Measurements from ENCODE around the gene GGN. TPM values are rescaled to one million over a fixed set of nuclear protein-coding genes. Genes with fewer than 3 reads are reported as not detected.

GGN gene
- total and polyA plus RNA-seq, 9 of the 15 experiments (the other 6 are each of a cell fraction or from before 2014, with no cell fraction given): 0.15 to 0.33 TPM; not detected in 7

DNA sequence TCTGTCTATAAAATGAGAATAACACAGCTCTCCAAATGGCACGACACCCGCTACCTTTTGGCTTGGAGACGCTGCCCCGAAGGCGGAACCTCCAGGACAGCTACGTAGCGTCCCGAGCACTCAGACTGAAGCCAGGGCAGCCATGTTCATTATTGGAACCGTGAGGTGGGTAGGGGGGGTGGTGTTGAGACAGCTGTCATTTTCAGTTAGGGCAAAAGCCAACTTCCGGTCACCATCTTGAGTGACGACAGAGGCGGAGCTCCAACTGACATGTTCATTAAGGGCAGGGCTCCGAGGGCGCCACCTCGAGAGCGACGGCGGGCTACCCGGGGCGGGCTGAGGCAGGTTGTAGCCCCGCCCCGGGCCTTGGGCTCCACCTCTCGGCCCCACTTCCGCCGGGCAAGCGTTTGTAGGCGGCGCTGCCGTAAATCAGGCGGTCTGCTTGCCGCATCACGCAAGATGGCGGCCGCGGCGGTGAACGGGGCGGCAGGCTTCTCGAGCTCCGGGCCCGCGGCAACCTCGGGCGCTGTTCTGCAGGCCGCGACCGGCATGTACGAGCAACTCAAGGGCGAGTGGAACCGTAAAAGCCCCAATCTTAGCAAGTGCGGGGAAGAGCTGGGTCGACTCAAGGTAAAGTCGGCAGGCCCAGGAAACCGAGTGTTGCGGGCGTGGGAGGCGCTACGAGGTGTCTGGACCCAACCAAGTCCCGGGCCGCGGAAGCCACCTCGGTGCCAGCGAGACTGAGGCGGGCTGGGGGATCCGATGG is 13.3 kb downstream of the GGN start, which contains the start of gene PSMD8 (continued):
- TF ChIP-seq, protein P1, sequence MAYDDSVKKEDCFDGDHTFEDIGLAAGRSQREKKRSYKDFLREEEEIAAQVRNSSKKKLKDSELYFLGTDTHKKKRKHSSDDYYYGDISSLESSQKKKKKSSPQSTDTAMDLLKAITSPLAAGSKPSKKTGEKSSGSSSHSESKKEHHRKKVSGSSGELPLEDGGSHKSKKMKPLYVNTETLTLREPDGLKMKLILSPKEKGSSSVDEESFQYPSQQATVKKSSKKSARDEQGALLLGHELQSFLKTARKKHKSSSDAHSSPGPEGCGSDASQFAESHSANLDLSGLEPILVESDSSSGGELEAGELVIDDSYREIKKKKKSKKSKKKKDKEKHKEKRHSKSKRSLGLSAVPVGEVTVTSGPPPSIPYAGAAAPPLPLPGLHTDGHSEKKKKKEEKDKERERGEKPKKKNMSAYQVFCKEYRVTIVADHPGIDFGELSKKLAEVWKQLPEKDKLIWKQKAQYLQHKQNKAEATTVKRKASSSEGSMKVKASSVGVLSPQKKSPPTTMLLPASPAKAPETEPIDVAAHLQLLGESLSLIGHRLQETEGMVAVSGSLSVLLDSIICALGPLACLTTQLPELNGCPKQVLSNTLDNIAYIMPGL (CRISPR knock-in tag; IDR thresholded peaks at IDR 0.05): peak; percentile 72; the same call in 1 of the 2 replicates
- TF ChIP-seq, protein P2, sequence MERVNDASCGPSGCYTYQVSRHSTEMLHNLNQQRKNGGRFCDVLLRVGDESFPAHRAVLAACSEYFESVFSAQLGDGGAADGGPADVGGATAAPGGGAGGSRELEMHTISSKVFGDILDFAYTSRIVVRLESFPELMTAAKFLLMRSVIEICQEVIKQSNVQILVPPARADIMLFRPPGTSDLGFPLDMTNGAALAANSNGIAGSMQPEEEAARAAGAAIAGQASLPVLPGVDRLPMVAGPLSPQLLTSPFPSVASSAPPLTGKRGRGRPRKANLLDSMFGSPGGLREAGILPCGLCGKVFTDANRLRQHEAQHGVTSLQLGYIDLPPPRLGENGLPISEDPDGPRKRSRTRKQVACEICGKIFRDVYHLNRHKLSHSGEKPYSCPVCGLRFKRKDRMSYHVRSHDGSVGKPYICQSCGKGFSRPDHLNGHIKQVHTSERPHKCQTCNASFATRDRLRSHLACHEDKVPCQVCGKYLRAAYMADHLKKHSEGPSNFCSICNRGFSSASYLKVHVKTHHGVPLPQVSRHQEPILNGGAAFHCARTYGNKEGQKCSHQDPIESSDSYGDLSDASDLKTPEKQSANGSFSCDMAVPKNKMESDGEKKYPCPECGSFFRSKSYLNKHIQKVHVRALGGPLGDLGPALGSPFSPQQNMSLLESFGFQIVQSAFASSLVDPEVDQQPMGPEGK (CRISPR knock-in tag; IDR thresholded peaks at IDR 0.05; ENCODE audit: borderline replicate concordance): no peak
- TF ChIP-seq GABPB2 (CRISPR knock-in tag; conservative IDR thresholded peaks at IDR 0.05) (no peak), SRSF9 (IDR thresholded peaks at IDR 0.05; ENCODE audit: borderline replicate concordance, low read depth, low read length) (no peak), CEBPB (tag; IDR thresholded peaks at IDR 0.05) (no peak), POLR3G (IDR thresholded peaks at IDR 0.05; ENCODE audit: extremely low read depth, insufficient read length, insufficient replicate concordance) (no peak), ZNF79 (CRISPR knock-in tag; IDR thresholded peaks at IDR 0.05; ENCODE audit: low read depth) (no peak), MYBL2 (IDR thresholded peaks at IDR 0.05; ENCODE audit: low read depth) (no peak; the same call in 1 of the 2 replicates), MYBL2 (CRISPR knock-in tag; IDR thresholded peaks at IDR 0.05; ENCODE audit: borderline replicate concordance) (no peak), CHD2 (IDR thresholded peaks at IDR 0.05; ENCODE audit: low read depth, low read length) (no peak), ZNF24 (IDR thresholded peaks at IDR 0.05) (0 out of 2 replicates have a peak, but pooled peaks have one; percentile 23), E2F3 (CRISPR knock-in tag; IDR thresholded peaks at IDR 0.05) (no peak), FOXK2 (conservative IDR thresholded peaks at IDR 0.05 in 1 of 2, IDR thresholded peaks at IDR 0.05 in 1 of 2; ENCODE audit: low read depth in 2 of 2) (peak; percentile 35 to 76; a peak in 3 of 4 replicates), ZSCAN32 (CRISPR knock-in tag; IDR thresholded peaks at IDR 0.05) (no peak), CTBP1 (IDR thresholded peaks at IDR 0.05; ENCODE audit: borderline replicate concordance) (peak; percentile 86; the same call in 1 of the 2 replicates), SIN3A (IDR thresholded peaks at IDR 0.05; ENCODE audit: borderline replicate concordance in 2 of 2, control insufficient read depth in 1 of 2, low read depth in 2 of 2, low read length in 2 of 2) (no peak), PML (IDR thresholded peaks at IDR 0.05; ENCODE audit: low read length) (peak; percentile 81; the same call in 1 of the 2 replicates), ATF1 (CRISPR knock-in tag; IDR thresholded peaks at IDR 0.05) (peak; percentile 15; the same call in 1 of the 2 replicates), ATF1 (tag; IDR thresholded peaks at IDR 0.05) (peak; percentile 98), KDM2B (CRISPR knock-in tag; IDR thresholded peaks at IDR 0.05) (no peak), ASH1L (IDR thresholded peaks at IDR 0.05; ENCODE audit: borderline replicate concordance, low read depth, partially characterized antibody) (peak; percentile 29)
- TF ChIP-seq, protein P3, sequence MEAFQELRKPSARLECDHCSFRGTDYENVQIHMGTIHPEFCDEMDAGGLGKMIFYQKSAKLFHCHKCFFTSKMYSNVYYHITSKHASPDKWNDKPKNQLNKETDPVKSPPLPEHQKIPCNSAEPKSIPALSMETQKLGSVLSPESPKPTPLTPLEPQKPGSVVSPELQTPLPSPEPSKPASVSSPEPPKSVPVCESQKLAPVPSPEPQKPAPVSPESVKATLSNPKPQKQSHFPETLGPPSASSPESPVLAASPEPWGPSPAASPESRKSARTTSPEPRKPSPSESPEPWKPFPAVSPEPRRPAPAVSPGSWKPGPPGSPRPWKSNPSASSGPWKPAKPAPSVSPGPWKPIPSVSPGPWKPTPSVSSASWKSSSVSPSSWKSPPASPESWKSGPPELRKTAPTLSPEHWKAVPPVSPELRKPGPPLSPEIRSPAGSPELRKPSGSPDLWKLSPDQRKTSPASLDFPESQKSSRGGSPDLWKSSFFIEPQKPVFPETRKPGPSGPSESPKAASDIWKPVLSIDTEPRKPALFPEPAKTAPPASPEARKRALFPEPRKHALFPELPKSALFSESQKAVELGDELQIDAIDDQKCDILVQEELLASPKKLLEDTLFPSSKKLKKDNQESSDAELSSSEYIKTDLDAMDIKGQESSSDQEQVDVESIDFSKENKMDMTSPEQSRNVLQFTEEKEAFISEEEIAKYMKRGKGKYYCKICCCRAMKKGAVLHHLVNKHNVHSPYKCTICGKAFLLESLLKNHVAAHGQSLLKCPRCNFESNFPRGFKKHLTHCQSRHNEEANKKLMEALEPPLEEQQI (IDR thresholded peaks at IDR 0.05): no peak; the same call in 1 of the 2 replicates
- TF ChIP-seq, protein P4, sequence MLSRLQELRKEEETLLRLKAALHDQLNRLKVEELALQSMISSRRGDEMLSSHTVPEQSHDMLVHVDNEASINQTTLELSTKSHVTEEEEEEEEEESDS (CRISPR knock-in tag; IDR thresholded peaks at IDR 0.05): no peak

Data from K562 (cell line).